KBM-7 (cell line): Measurements from ENCODE around the gene PRDM16.

Experiments
- DNase-seq: peaks from one replicate; pipeline ENCODE4 v3.0.0-alpha.2; 2015
- in situ Hi-C: fragments of 300-500 bp; cut with MboI; formaldehyde crosslinking; loops from 2 replicates; pipeline ENCODE4 v1.14.3; 2020; ENCODE audit warnings: low sequenced_read_pairs, low pct_unique_long_range_greater_than_20kb, mixed read lengths

Gene PRDM16

GRCh38 chr1:3093898-3094626, 25.1 kb downstream of the PRDM16 start:
- in situ Hi-C loops: no loop called here
- peak; percentile 36 for DNase-seq

- DNase-seq: no peak
- in situ Hi-C loops: no loop called here
Observed at GRCh38 chr1:3094863-3095780, 26.1 kb downstream of the PRDM16 start.

GRCh38 chr1:3096345-3096744, 27.3 kb downstream of the PRDM16 start:
- in situ Hi-C loops: no loop called here
- DNase-seq: peak; percentile 2

GRCh38 chr1:3097231-3097630, 28.2 kb downstream of the PRDM16 start:
- no peak for DNase-seq
- in situ Hi-C loops: no loop called here

GRCh38 chr1:3097861-3098260, 28.9 kb downstream of the PRDM16 start:
- in situ Hi-C loops: no loop called here
- DNase-seq: no peak

- in situ Hi-C loops: no loop called here
- no peak for DNase-seq
Observed at GRCh38 chr1:3099861-3100260, 30.9 kb downstream of the PRDM16 start.

GRCh38 chr1:3101124-3101939, 32.3 kb downstream of the PRDM16 start:
- in situ Hi-C loops: no loop called here
- no peak for DNase-seq

- no peak for DNase-seq
- in situ Hi-C loops: no loop called here
Observed at GRCh38 chr1:3102641-3103040, 33.6 kb downstream of the PRDM16 start.

GRCh38 chr1:3103967-3104677, 35.1 kb downstream of the PRDM16 start:
- in situ Hi-C loops: no loop called here
- no peak for DNase-seq

- in situ Hi-C loops: no loop called here
- no peak for DNase-seq
Observed at GRCh38 chr1:3105167-3105863, 36.3 kb downstream of the PRDM16 start.

GRCh38 chr1:3106216-3106615, 37.2 kb downstream of the PRDM16 start:
- in situ Hi-C loops: no loop called here
- no peak for DNase-seq

- DNase-seq: no peak
- in situ Hi-C loops: no loop called here
Observed at GRCh38 chr1:3107201-3107600, 38.2 kb downstream of the PRDM16 start.

GRCh38 chr1:3109355-3109754, 40.4 kb downstream of the PRDM16 start:
- DNase-seq: no peak

GRCh38 chr1:3111348-3112021, 42.5 kb downstream of the PRDM16 start:
- in situ Hi-C loops: no loop called here
- DNase-seq: no peak

More at GRCh38 chr1:3109355-3109754, 40.4 kb downstream of the PRDM16 start:
- in situ Hi-C loops: no loop called here

- no peak for DNase-seq
- in situ Hi-C loops: no loop called here
Observed at GRCh38 chr1:3112526-3112925, 43.5 kb downstream of the PRDM16 start.

GRCh38 chr1:3113047-3113740, 44.2 kb downstream of the PRDM16 start:
- DNase-seq: no peak
- in situ Hi-C loops: no loop called here

- DNase-seq: no peak
- in situ Hi-C loops: no loop called here
Observed at GRCh38 chr1:3113741-3114056, 44.7 kb downstream of the PRDM16 start.
